AG10803 (cell line): ENCODE results near the gene USP40.

Experiments
- DNase-seq: peaks from one replicate; pipeline ENCODE4 v3.0.0; 2010; ENCODE audit warnings: low read depth
- H3K4me3 ChIP-seq: 2 replicates; pipeline ENCODE4 v1.5.1; 2011; ENCODE audit warnings: mild to moderate bottlenecking, low read length, control low read depth
- CTCF ChIP-seq: conservative IDR thresholded peaks from 2 replicates; pipeline ENCODE4 v1.5.1; 2011; ENCODE audit warnings: mild to moderate bottlenecking, low read length, control low read depth, inconsistent platforms

Gene USP40

GRCh38 chr2:233443511-233444183, 122.9 kb downstream of the USP40 start:
- TF ChIP-seq CTCF = peak; percentile 90
- no peak overlapping the region for H3K4me3 ChIP-seq
- DNase-seq = peak; percentile 77

GRCh38 chr2:233442028-233442310, 124.6 kb downstream of the USP40 start:
- no peak for TF ChIP-seq CTCF
- DNase-seq = no peak
- H3K4me3 ChIP-seq = no peak overlapping the region

- no peak overlapping the region for H3K4me3 ChIP-seq
- no peak for DNase-seq
- TF ChIP-seq CTCF = no peak
Measured at GRCh38 chr2:233441161-233442027, 125.2 kb downstream of the USP40 start.

- H3K4me3 ChIP-seq = no peak overlapping the region
- no peak for TF ChIP-seq CTCF
- DNase-seq = no peak
Measured at GRCh38 chr2:233440714-233441113, 125.9 kb downstream of the USP40 start.

- DNase-seq = no peak
- H3K4me3 ChIP-seq = no peak overlapping the region
- TF ChIP-seq CTCF = no peak
Measured at GRCh38 chr2:233440314-233440713, 126.3 kb downstream of the USP40 start.

GRCh38 chr2:233439191-233439590, 127.4 kb downstream of the USP40 start:
- no peak for DNase-seq
- no peak overlapping the region for H3K4me3 ChIP-seq
- no peak for TF ChIP-seq CTCF
